GM21381 (cell line): ENCODE results near the gene SUPT5H.

ENCODE experiments used
- ATAC-seq: cut with Tn5 transposase; IDR thresholded peaks from one replicate; pipeline ENCODE4 v1.9.1; 2021; ENCODE audit warnings: mild to moderate bottlenecking, moderate library complexity; ENCODE audit not compliant: unreplicated experiment

The SUPT5H gene

GRCh38 chr19:39518458-39518857 lies 73.1 kb downstream of the SUPT5H start:
- ATAC-seq = no peak

GRCh38 chr19:39518975-39519374 lies 73.6 kb downstream of the SUPT5H start:
- no peak for ATAC-seq

- no peak for ATAC-seq
Observed at GRCh38 chr19:39520541-39521484, 75.4 kb downstream of the SUPT5H start.

GRCh38 chr19:39524495-39524894 lies 79.1 kb downstream of the SUPT5H start:
- no peak for ATAC-seq

GRCh38 chr19:39525205-39525604 lies 79.8 kb downstream of the SUPT5H start:
- ATAC-seq = no peak
